Glutamatergic neuron (in vitro differentiated cells): Measurements from ENCODE around the gene TNF. TPM values are rescaled to one million over a fixed set of nuclear protein-coding genes. Genes with fewer than 3 reads are reported as not detected.

ENCODE experiments used
- DNase-seq: peaks from one replicate; pipeline ENCODE4 v3.0.0; 2022
- H3K27ac Mint-ChIP-seq: one replicate; pipeline ENCODE4 v1.8.0; 2020; ENCODE audit warnings: mild to moderate bottlenecking, mixed read lengths, inconsistent platforms; ENCODE audit not compliant: unreplicated experiment
- H3K27me3 Mint-ChIP-seq: one replicate; pipeline ENCODE4 v1.8.0; 2020; ENCODE audit warnings: mild to moderate bottlenecking, moderate library complexity, mixed read lengths, inconsistent platforms; ENCODE audit not compliant: unreplicated experiment
- H3K36me3 Mint-ChIP-seq: one replicate; pipeline ENCODE4 v1.8.0; 2020; ENCODE audit warnings: mild to moderate bottlenecking, mixed read lengths, inconsistent platforms; ENCODE audit not compliant: unreplicated experiment
- H3K4me1 Mint-ChIP-seq: one replicate; pipeline ENCODE4 v1.8.0; 2020; ENCODE audit warnings: mild to moderate bottlenecking, low read depth, mixed read lengths, inconsistent platforms; ENCODE audit not compliant: unreplicated experiment
- H3K4me3 Mint-ChIP-seq: one replicate; pipeline ENCODE4 v1.8.0; 2020; ENCODE audit warnings: mild to moderate bottlenecking, mixed read lengths, inconsistent platforms; ENCODE audit not compliant: unreplicated experiment
- H3K9me3 Mint-ChIP-seq: one replicate; pipeline ENCODE4 v1.8.0; 2020; ENCODE audit warnings: mild to moderate bottlenecking, moderate library complexity, mixed read lengths, inconsistent platforms; ENCODE audit not compliant: unreplicated experiment
- total RNA-seq: library from RNA; stranded (reverse); fragmentation: NEBNext Ultra II Directional; extraction: Animal tissue kit (Norgen Biotek cat#: 25700); gene quantifications from one replicate; pipeline ENCODE4 v1.2.1, GENCODE V29; 2021; ENCODE audit not compliant: unreplicated experiment
- TF ChIP-seq, protein P1 (sequence below): fragments of 200-600 bp; sonication (generic); IDR thresholded peaks from one replicate; pipeline ENCODE4 v1.5.0; 2021; ENCODE audit not compliant: partially characterized antibody, unreplicated experiment

TNF gene
- total RNA-seq, 1 donor from 2014 or later = not detected

DNA sequence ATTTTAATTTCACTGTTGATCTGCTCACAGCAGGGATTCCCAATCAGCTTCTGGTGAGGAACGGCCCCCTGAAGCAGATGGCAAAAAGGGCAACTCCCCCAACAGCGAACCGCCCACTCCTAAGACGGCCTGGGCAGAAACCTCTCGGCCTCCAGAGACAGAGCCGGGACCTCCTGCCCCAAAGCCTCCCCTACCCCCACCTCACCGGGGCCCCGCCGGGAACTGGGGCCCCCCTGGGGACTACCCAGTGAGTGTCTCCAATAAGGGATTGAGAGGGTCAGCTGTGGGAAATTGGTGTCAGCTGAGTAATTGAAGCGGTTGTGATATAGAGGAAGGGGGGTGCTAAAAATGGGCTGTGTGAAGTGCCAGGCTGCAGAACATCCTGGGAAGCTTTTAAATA, 51.6 kb downstream of the TNF start:
- Mint-ChIP-seq H3K27ac (no peak overlapping the region), H3K36me3 (peaks cover 14% of the 10 kb centered on the region), H3K4me3 (no peak overlapping the region)

DNA sequence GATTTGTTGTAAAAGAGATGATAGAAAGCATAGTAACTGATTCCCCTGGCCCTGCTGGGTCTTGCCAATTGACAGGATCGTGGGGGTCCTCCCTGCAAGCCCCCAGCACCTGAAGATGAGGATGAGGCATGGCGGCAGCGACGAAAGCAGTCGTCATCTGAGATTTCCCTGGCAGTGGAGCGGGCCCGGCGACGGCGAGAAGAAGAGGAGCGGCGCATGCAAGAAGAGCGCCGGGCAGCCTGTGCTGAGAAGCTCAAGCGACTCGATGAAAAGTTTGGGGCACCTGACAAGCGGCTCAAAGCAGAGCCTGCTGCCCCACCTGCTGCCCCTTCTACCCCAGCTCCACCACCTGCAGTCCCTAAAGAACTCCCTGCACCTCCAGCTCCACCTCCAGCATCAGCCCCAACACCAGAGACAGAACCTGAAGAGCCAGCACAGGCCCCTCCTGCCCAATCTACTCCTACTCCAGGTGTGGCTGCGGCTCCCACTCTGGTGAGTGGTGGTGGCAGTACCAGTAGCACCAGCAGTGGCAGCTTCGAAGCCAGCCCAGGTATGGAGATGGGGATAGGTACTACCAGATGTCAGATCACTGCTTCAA, 52.4 kb downstream of the TNF start:
- Mint-ChIP-seq H3K4me3 (peak overlapping the region; percentile 44), H3K36me3 (peaks cover 14% of the 10 kb centered on the region), H3K9me3 (peaks cover 6% of the 10 kb centered on the region), H3K4me1 (peaks cover 10% of the 10 kb centered on the region), H3K27me3 (peaks cover 10% of the 10 kb centered on the region), H3K27ac (peak overlapping the region; percentile 16)
- TF ChIP-seq, protein P1, sequence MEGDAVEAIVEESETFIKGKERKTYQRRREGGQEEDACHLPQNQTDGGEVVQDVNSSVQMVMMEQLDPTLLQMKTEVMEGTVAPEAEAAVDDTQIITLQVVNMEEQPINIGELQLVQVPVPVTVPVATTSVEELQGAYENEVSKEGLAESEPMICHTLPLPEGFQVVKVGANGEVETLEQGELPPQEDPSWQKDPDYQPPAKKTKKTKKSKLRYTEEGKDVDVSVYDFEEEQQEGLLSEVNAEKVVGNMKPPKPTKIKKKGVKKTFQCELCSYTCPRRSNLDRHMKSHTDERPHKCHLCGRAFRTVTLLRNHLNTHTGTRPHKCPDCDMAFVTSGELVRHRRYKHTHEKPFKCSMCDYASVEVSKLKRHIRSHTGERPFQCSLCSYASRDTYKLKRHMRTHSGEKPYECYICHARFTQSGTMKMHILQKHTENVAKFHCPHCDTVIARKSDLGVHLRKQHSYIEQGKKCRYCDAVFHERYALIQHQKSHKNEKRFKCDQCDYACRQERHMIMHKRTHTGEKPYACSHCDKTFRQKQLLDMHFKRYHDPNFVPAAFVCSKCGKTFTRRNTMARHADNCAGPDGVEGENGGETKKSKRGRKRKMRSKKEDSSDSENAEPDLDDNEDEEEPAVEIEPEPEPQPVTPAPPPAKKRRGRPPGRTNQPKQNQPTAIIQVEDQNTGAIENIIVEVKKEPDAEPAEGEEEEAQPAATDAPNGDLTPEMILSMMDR = no peak
- DNase-seq = no peak

More for the DNA sequence above, 51.6 kb downstream of the TNF start:
- TF ChIP-seq, protein P1 = no peak
- no peak for DNase-seq
- peaks cover 6% of the 10 kb centered on the region for H3K9me3 Mint-ChIP-seq
- H3K27me3 Mint-ChIP-seq = peaks cover 8% of the 10 kb centered on the region
- H3K4me1 Mint-ChIP-seq = peaks cover 17% of the 10 kb centered on the region

Other genes with a start within 250 kb of the TNF start
- 11.4 TPM for gene HLA-B, start 218.4 kb upstream of the TNF start, total RNA-seq
- gene MICA, start 172.0 kb upstream of the TNF start, total RNA-seq = 0.42 TPM
- 3.6 TPM for gene MICB, start 77.4 kb upstream of the TNF start, total RNA-seq
- gene MCCD1, start 46.6 kb upstream of the TNF start, total RNA-seq = not detected
- 526 TPM for gene DDX39B, start 33.6 kb upstream of the TNF start, total RNA-seq
- gene ATP6V1G2, start 29.0 kb upstream of the TNF start, total RNA-seq = 95.6 TPM
- gene NFKBIL1, start 28.0 kb upstream of the TNF start, total RNA-seq = 29.8 TPM
- gene LTA, start 3.3 kb upstream of the TNF start, total RNA-seq = not detected
- not detected for gene LTB, start 6.9 kb downstream of the TNF start, total RNA-seq
- gene LST1, start 10.7 kb downstream of the TNF start, total RNA-seq = not detected
- not detected for gene NCR3, start 17.4 kb downstream of the TNF start, total RNA-seq
- not detected for gene AIF1, start 39.7 kb downstream of the TNF start, total RNA-seq
- gene PRRC2A, start 45.1 kb downstream of the TNF start, total RNA-seq = 303 TPM
- 804 TPM for gene BAG6, start 77.1 kb downstream of the TNF start, total RNA-seq
- gene APOM, start 80.3 kb downstream of the TNF start, total RNA-seq = 1.5 TPM
- 28.8 TPM for gene C6orf47, start 85.2 kb downstream of the TNF start, total RNA-seq
- gene GPANK1, start 89.4 kb downstream of the TNF start, total RNA-seq = 30.1 TPM
- 214 TPM for gene CSNK2B, start 90.5 kb downstream of the TNF start, total RNA-seq
- 43.1 TPM for gene LY6G5B, start 94.4 kb downstream of the TNF start, total RNA-seq
- 13.8 TPM for gene LY6G5C, start 105.5 kb downstream of the TNF start, total RNA-seq
- 120 TPM for gene ABHD16A, start 127.8 kb downstream of the TNF start, total RNA-seq
- gene LY6G6F, start 131.3 kb downstream of the TNF start, total RNA-seq = not detected
- not detected for gene LY6G6D, start 139.8 kb downstream of the TNF start, total RNA-seq
- 1.8 TPM for gene LY6G6C, start 146.2 kb downstream of the TNF start, total RNA-seq
- not detected for gene MPIG6B, start 147.8 kb downstream of the TNF start, total RNA-seq
- 266 TPM for gene DDAH2, start 153.7 kb downstream of the TNF start, total RNA-seq
- 310 TPM for gene CLIC1, start 161.0 kb downstream of the TNF start, total RNA-seq
- 25.7 TPM for gene MSH5, start 164.4 kb downstream of the TNF start, total RNA-seq
- gene SAPCD1, start 187.1 kb downstream of the TNF start, total RNA-seq = 3.7 TPM
- 3.2 TPM for gene VWA7, start 201.8 kb downstream of the TNF start, total RNA-seq
- 204 TPM for gene VARS1, start 220.2 kb downstream of the TNF start, total RNA-seq
- 68.2 TPM for gene LSM2, start 231.4 kb downstream of the TNF start, total RNA-seq
- gene HSPA1L, start 239.7 kb downstream of the TNF start, total RNA-seq = 2.5 TPM
- gene HSPA1A, start 240.0 kb downstream of the TNF start, total RNA-seq = 54.3 TPM